ENCODE measurements around the gene ERBB3.
A peak's percentile ranks its signal among the peaks of the same experiment; 100 is the strongest.
"Not testable (repeated sequence)": the region's sequence is repeated elsewhere in the genome, so short reads cannot be mapped to it uniquely, and the experiment has no call there.

Gene ERBB3

DNA sequence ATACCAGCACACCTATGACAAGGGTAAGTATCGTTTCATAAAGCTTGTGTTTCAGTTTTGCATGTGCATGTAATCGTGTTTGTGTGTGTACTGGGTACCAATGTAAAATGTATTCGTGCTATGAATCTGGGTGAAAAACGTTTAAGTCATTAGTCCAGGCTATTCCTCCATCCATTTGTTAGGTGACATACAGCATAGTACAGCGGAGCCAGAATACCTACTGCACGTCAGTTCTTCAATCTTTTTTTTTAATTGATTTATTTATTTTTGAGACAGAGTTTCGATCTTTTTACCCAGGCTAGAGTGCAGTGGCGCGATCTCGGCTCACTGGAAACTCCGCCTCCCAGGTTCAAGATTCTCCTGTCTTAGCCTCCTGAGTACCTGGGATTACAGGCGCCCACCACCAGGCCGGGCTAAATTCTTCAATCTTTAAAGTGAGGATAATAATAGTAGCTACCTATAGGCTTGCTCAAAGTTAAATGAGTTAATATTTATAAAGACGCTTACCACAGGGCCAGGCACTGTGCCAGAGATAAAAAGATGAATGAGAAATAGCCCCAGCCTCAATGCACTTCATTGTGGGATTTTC, 38.9 kb upstream of the ERBB3 start:
- H3K4me3 ChIP-seq (ENCODE audit: low read depth, low read length) = peak overlapping the region; percentile 97
- no peak for DNase-seq (ENCODE audit: low read depth)
- in situ Hi-C loops (cut with HindIII; ENCODE audit: low sequenced_read_pairs) = no loop called here
- TF ChIP-seq CTCF (IDR thresholded peaks at IDR 0.05; ENCODE audit: low read depth, low read length, missing control alignments) = no peak

DNA sequence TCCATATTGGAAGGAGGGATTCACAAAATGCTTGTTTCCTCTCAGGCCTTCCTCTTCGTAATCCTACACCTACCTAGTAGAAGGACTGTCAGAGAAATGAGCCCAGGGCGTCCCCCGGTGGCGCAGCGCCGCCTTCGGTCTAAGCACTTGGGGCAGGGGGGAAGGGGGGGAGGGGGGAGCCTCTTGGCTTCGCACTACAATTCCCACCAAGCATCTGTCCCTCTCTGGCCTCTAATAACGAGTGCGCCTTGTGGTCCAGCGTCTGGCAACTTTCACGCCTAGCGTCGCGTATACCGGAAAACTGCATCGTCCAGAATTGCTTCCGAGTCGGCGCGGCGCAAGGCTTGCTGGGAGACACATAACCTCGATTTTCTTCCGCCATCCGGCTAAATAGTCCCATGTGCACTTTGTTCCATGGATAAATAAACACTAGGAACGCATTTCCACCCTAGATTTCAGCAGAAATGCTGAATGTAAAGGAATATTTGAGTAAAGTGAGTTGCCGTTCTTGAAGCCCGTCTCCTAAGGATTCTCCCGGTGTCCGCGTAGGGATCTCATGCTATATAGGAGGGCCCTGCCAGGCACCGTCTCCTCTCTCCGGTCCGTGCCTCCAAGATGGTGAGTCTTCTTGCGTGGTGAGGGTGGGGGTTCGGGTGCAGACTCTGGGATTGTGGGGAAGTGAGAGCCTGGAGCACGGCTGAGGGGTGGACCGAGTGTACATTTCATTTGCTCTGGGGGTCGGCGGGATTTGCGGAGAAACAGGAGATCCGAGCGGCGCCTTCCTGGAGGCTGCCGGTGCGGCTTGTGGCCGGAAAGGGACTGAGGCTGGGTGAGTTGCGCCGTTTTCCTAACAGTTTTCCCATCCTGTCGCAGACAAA, 38.2 kb upstream of the ERBB3 start, which contains the start of gene RPS26:
TSS of gene RPS26 (plus strand) at position 367 of the 878 bp plus-strand sequence. CDS start at position 616, 249 bp downstream.
- in situ Hi-C loops (cut with HindIII; ENCODE audit: low sequenced_read_pairs) = no loop called here
- H3K4me3 ChIP-seq (ENCODE audit: low read depth, low read length) = peak within 1 kb of the TSS; percentile 97
- peak; percentile 99 for DNase-seq (ENCODE audit: low read depth)
- TF ChIP-seq CTCF (IDR thresholded peaks at IDR 0.05; ENCODE audit: low read depth, low read length, missing control alignments) = peak; percentile 44

- DNase-seq (ENCODE audit: low read depth); in situ Hi-C loops (cut with HindIII; ENCODE audit: low sequenced_read_pairs): not testable (repeated sequence)
- peak overlapping the region; percentile 97 for H3K4me3 ChIP-seq (ENCODE audit: low read depth, low read length)
Observed at GRCh38 chr12:56042430-56042813, 37.5 kb upstream of the ERBB3 start.

DNA sequence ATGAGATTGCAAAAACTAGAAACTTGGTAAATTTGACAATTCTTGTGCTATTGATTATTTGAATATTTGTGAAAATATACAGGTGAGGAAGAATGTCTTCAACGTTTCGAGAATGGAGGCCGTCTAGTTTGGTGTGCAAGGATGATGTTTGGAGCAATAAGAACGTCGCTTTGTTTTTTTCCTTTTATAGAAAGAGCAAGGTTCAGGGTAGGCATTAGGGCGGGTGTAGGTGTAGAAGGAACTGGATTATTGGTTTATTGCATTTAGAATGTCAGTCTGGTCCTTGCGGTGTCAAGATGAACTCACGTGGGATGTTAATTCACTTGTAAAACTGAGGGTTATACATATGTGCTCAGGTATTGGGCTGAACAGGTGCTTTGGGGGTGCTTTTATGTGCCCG, 37.1 kb upstream of the ERBB3 start:
- no peak for TF ChIP-seq CTCF (IDR thresholded peaks at IDR 0.05; ENCODE audit: low read depth, low read length, missing control alignments)
- H3K4me3 ChIP-seq (ENCODE audit: low read depth, low read length) = peak overlapping the region; percentile 97
- in situ Hi-C loops (cut with HindIII; ENCODE audit: low sequenced_read_pairs) = no loop called here
- no peak for DNase-seq (ENCODE audit: low read depth)

DNA sequence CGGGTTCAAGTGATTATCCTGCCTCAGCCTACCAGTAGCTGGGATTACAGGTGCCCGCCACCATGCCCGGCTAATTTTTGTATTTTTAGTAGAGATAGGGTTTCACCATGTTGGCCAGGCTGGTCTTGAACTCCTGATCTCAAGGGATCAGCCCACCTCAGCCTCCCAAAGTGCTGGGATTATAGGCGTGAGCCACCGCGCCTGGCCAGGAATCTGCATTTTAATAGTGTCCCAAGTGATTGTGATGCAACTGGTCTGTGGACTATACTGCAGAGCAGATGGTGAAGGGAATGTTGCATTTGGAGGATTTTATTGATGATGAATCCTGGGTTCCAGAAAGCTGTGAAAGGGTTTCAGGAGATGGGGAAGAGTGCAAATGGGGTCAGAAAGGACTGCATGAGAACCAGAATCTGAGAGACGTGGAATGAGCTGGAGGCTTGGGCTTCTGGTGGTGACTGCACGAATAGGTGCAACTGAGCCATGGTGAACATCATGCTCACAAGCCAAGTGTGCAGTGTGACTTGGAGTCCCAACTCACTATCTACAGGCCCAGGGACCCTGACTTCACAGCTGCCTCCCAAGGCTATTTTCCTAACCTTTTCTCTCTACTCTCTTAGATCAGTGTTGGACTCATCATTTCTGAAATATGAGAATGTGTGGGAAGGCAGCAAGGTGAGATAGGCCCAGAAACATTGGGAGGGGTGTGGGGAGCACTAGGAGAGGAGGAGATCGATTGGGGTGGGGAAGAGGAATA, 33.8 kb upstream of the ERBB3 start:
- in situ Hi-C loops (cut with HindIII; ENCODE audit: low sequenced_read_pairs) = no loop called here
- DNase-seq (ENCODE audit: low read depth) = no peak
- no peak overlapping the region for H3K4me3 ChIP-seq (ENCODE audit: low read depth, low read length)
- TF ChIP-seq CTCF (IDR thresholded peaks at IDR 0.05; ENCODE audit: low read depth, low read length, missing control alignments) = no peak

DNA sequence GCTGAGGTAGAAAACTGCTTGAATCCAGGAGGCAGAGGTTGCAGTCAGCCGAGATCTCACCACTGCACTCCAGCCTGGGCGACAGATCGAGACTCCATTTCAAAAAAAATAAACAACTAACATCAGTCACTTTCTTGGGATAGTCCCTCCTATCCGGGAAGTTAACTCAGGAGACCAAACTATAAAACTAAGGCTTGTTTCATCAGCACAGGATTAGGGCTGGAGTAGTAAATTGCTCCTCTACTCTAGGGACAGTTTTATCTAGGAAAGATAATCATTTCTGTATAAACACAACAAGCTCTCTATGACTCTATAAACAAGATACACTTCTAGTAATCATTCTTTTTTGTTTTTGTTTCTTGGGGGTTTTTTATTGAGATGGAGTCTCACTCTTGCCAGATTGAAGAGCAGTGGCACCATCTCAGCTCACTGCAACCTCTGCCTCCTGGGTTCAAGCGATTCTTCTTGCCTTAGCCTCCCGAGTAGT, 26.5 kb upstream of the ERBB3 start:
- no peak for DNase-seq (ENCODE audit: low read depth)
- in situ Hi-C loops (cut with HindIII; ENCODE audit: low sequenced_read_pairs) = no loop called here

DNA sequence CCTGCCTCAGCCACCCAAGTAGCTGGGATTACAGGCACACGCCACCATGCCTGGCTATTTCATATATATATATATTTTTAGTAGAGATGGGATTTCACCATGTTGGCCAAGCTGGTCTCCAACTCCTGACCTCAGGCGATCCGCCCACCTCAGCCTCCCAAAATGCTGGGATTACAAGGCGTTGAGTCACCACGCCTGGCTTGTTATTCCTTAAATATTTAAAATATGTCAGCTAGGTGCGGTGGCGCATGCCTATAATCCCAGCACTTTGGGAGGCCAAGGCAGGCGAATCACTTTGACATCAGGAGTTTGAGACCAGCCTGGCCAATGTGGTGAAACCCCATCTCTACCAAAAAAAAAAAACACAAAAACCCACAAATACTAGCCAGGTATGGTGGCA, 20.0 kb upstream of the ERBB3 start:
- in situ Hi-C loops (cut with HindIII; ENCODE audit: low sequenced_read_pairs); DNase-seq (ENCODE audit: low read depth); H3K4me3 ChIP-seq (ENCODE audit: low read depth, low read length): not testable (repeated sequence)

More for the DNA sequence above, 26.5 kb upstream of the ERBB3 start:
- H3K4me3 ChIP-seq (ENCODE audit: low read depth, low read length) = no peak overlapping the region
- TF ChIP-seq CTCF (IDR thresholded peaks at IDR 0.05; ENCODE audit: low read depth, low read length, missing control alignments) = no peak
